IMR-90 (cell line): ENCODE data around the gene ARF6. TPM values are rescaled to one million over a fixed set of nuclear protein-coding genes. Genes with fewer than 3 reads are reported as not detected.
A peak's percentile ranks its signal among the peaks of the same experiment; 100 is the strongest.

Experiments
- ATAC-seq: fragments of 200-7000 bp; cut with Tn5 transposase; 2 replicates; pipeline ENCODE4 v1.9.1; 2020; ENCODE audit warnings: low read depth, mild to moderate bottlenecking, moderate library complexity
- BruUV-seq: library from RNA; stranded (reverse); fragments of 400-500 nt; replicated peaks from 2 replicates; lab custom pipeline; 2021; lab: Mats Ljungman, UMichigan
- CTCF ChIA-PET: fragments of 300-600 bp; formaldehyde crosslinking; extraction: SDS; loops from one replicate; lab custom pipeline; 2021; ENCODE audit warnings: antibody characterized with exemption; lab: Yijun Ruan, JAX
- POLR2A ChIA-PET: fragments of 300-600 bp; sonication (Branson Sonifier 250); formaldehyde crosslinking; loops from one replicate; lab custom pipeline; 2022; ENCODE audit warnings: antibody characterized with exemption; ENCODE audit not compliant: unreplicated experiment; lab: Charles Lee
- DNase-seq: peaks from one replicate; pipeline ENCODE4 v3.0.0; 2013
- H2AFZ ChIP-seq: replicated peaks from 2 replicates; pipeline ENCODE3; 2013; ENCODE audit warnings: low read length, mild to moderate bottlenecking; ENCODE audit not compliant: poor library complexity
- H2AK5ac ChIP-seq: 2 replicates; pipeline ENCODE4 v1.6.1; 2013; ENCODE audit warnings: low read depth, low read length, inconsistent platforms
- H2AK9ac ChIP-seq: replicated peaks from 2 replicates; pipeline ENCODE3; 2013; ENCODE audit warnings: mild to moderate bottlenecking, low read depth, low read length, moderate library complexity; ENCODE audit not compliant: poor library complexity
- H2BK120ac ChIP-seq: 2 replicates; pipeline ENCODE4 v1.6.1; 2013; ENCODE audit warnings: low read depth, low read length, inconsistent platforms
- H2BK15ac ChIP-seq: 3 replicates; pipeline ENCODE4 v1.6.1; 2013; ENCODE audit warnings: low read depth, low read length, inconsistent platforms
- H2BK20ac ChIP-seq: 2 replicates; pipeline ENCODE4 v1.6.1; 2013; ENCODE audit warnings: low read depth, mild to moderate bottlenecking, inconsistent platforms, low read length, moderate library complexity
- H2BK5ac ChIP-seq: 2 replicates; pipeline ENCODE4 v1.6.1; 2013; ENCODE audit warnings: mild to moderate bottlenecking, low read depth, low read length, inconsistent platforms; ENCODE audit not compliant: poor library complexity, severe bottlenecking
- H3K14ac ChIP-seq: replicated peaks from 2 replicates; pipeline ENCODE4 v1.6.1; 2013; ENCODE audit warnings: low read depth, low read length, inconsistent platforms
- H3K18ac ChIP-seq: 2 replicates; pipeline ENCODE4 v1.6.1; 2013; ENCODE audit warnings: low read depth, low read length, control low read depth
- H3K23ac ChIP-seq: 2 replicates; pipeline ENCODE4 v1.6.1; 2013; ENCODE audit warnings: low read depth, low read length, inconsistent platforms
- H3K27ac ChIP-seq: 2 replicates; pipeline ENCODE4 v1.5.1; 2013; ENCODE audit warnings: mild to moderate bottlenecking, control low read depth, low read length; ENCODE audit not compliant: insufficient read depth
- H3K27me3 ChIP-seq: 2 replicates; pipeline ENCODE4 v1.6.1; 2013; ENCODE audit warnings: low read length; ENCODE audit not compliant: control insufficient read depth, insufficient read depth
- H3K36me3 ChIP-seq: 2 replicates; pipeline ENCODE4 v1.6.1; 2013; ENCODE audit warnings: low read length, mixed read lengths; ENCODE audit not compliant: control insufficient read depth, insufficient read depth
- H3K4ac ChIP-seq: 2 replicates; pipeline ENCODE4 v1.6.1; 2013; ENCODE audit warnings: low read depth, low read length, inconsistent platforms
- H3K4me1 ChIP-seq: 2 replicates; pipeline ENCODE4 v1.6.1; 2013; ENCODE audit warnings: low read length, mixed read lengths; ENCODE audit not compliant: control insufficient read depth, insufficient read depth
- H3K4me2 ChIP-seq: 2 replicates; pipeline ENCODE4 v1.6.1; 2013; ENCODE audit warnings: low read depth, mild to moderate bottlenecking, control low read depth, low read length, moderate library complexity
- H3K4me3 ChIP-seq: 2 replicates; pipeline ENCODE4 v1.5.1; 2013; ENCODE audit warnings: low read depth, mild to moderate bottlenecking, control low read depth, low read length, moderate library complexity; ENCODE audit not compliant: insufficient read depth
- H3K56ac ChIP-seq: 2 replicates; pipeline ENCODE4 v1.6.1; 2013; ENCODE audit warnings: low read length, inconsistent platforms; ENCODE audit not compliant: insufficient read depth; ENCODE audit errors: extremely low read depth
- H3K79me1 ChIP-seq, 2 experiments: 2 replicates each; pipeline ENCODE4 v1.6.1; 2013; ENCODE audit warnings: low read length in 2 of 2, inconsistent platforms in 1 of 2, low read depth in 1 of 2
- H3K9ac ChIP-seq: 2 replicates; pipeline ENCODE4 v1.6.1; 2013; ENCODE audit warnings: low read depth, low read length, control low read depth
- H3K9me1 ChIP-seq: 2 replicates; pipeline ENCODE4 v1.6.1; 2013; ENCODE audit warnings: low read length, inconsistent platforms; ENCODE audit not compliant: insufficient read depth
- H3K9me3 ChIP-seq: 2 replicates; pipeline ENCODE4 v1.6.1; 2013; ENCODE audit warnings: low read length; ENCODE audit not compliant: control insufficient read depth, insufficient read depth
- H4K20me1 ChIP-seq: 2 replicates; pipeline ENCODE4 v1.6.1; 2013; ENCODE audit warnings: low read length, inconsistent platforms; ENCODE audit not compliant: insufficient read depth
- H4K5ac ChIP-seq: 2 replicates; pipeline ENCODE4 v1.6.1; 2013; ENCODE audit warnings: mild to moderate bottlenecking, low read depth, low read length, control low read depth
- H4K8ac ChIP-seq, 2 experiments: 2 replicates each; pipeline ENCODE4 v1.6.1; 2013; ENCODE audit warnings: low read depth in 2 of 2, low read length in 2 of 2, control low read depth in 1 of 2, inconsistent platforms in 1 of 2
- H4K91ac ChIP-seq: 2 replicates; pipeline ENCODE4 v1.6.1; 2013; ENCODE audit warnings: low read depth, low read length, inconsistent platforms; ENCODE audit not compliant: insufficient read depth
- BHLHE40 ChIP-seq: fragments of 150-350 bp; IDR thresholded peaks from 2 replicates; pipeline ENCODE4 v1.6.1; 2016; ENCODE audit warnings: mild to moderate bottlenecking, low read depth, low read length
- CEBPB ChIP-seq: IDR thresholded peaks from 2 replicates; pipeline ENCODE4 v1.6.1; 2012; ENCODE audit warnings: low read depth, low read length, improper control_type of control experiment
- CHD1 ChIP-seq: IDR thresholded peaks from 2 replicates; pipeline ENCODE4 v1.6.1; 2012; ENCODE audit warnings: low read depth, low read length, improper control_type of control experiment
- MAZ ChIP-seq: IDR thresholded peaks from 2 replicates; pipeline ENCODE4 v1.6.1; 2012; ENCODE audit warnings: low read depth, mild to moderate bottlenecking, low read length, improper control_type of control experiment, moderate library complexity, borderline replicate concordance
- POLR2A ChIP-seq: IDR thresholded peaks from 2 replicates; pipeline ENCODE4 v1.6.1; 2012; ENCODE audit warnings: mild to moderate bottlenecking, low read depth, low read length
- RAD21 ChIP-seq: IDR thresholded peaks from 2 replicates; pipeline ENCODE4 v1.6.1; 2012; ENCODE audit warnings: low read length, improper control_type of control experiment
- RCOR1 ChIP-seq: IDR thresholded peaks from 2 replicates; pipeline ENCODE4 v1.6.1; 2012; ENCODE audit warnings: mild to moderate bottlenecking, low read length, improper control_type of control experiment; ENCODE audit not compliant: insufficient replicate concordance
- SMC3 ChIP-seq: fragments of 150-350 bp; IDR thresholded peaks from 2 replicates; pipeline ENCODE4 v1.6.1; 2016; ENCODE audit warnings: low read depth, mild to moderate bottlenecking, antibody characterized with exemption, low read length, moderate library complexity
- WGBS, 2 experiments: methylation state at CpG; one replicate each; pipeline versions ENCODE4 v1.1.5 to v1.1.7; 2013; ENCODE audit warnings: missing lambda C conversion rate in 2 of 2; ENCODE audit not compliant: insufficient read length in 1 of 2; ENCODE audit errors: extremely low coverage in 2 of 2; 5-methylcytosine and 5-hydroxymethylcytosine counted together
- dilution Hi-C: fragments of 300-500 bp; cut with HindIII; formaldehyde crosslinking; loops from one replicate; pipeline ENCODE4 v1.14.3; 2018; ENCODE audit warnings: low sequenced_read_pairs; ENCODE audit not compliant: unreplicated experiment
- in situ Hi-C: fragments of 300-500 bp; cut with MboI; formaldehyde crosslinking; loops from 3 replicates; pipeline ENCODE4 v1.14.3; 2019; ENCODE audit warnings: low sequenced_read_pairs, inconsistent platforms, mixed read lengths
- intact Hi-C: fragments of 100-400 bp; cut with micrococcal nuclease; formaldehyde crosslinking; loops from 2 replicates; pipeline ENCODE4 v1.10.0; 2022
- polyA plus RNA-seq, 3 experiments: library from polyadenylated mRNA; depleted of rRNA; stranded (reverse); fragments of >200 nt; gene quantifications; 2 replicates each; pipeline ENCODE4 v1.2.3, GENCODE V29; 2012; ENCODE audit warnings: low replicate concordance in 1 of 3
- total RNA-seq: library from RNA; depleted of rRNA; stranded (reverse); fragments of >200 nt; gene quantifications from 2 replicates; pipeline ENCODE4 v1.2.3, GENCODE V29; 2012
- TF ChIP-seq, protein P1 (sequence below): conservative IDR thresholded peaks from 2 replicates; pipeline ENCODE4 v1.5.1; 2012; ENCODE audit warnings: mild to moderate bottlenecking, low read depth, low read length, improper control_type of control experiment

Gene ARF6
- total and polyA plus RNA-seq, 2 of the 4 experiments (the other 2 are of a cell fraction) = 32.1 to 40.1 TPM

DNA sequence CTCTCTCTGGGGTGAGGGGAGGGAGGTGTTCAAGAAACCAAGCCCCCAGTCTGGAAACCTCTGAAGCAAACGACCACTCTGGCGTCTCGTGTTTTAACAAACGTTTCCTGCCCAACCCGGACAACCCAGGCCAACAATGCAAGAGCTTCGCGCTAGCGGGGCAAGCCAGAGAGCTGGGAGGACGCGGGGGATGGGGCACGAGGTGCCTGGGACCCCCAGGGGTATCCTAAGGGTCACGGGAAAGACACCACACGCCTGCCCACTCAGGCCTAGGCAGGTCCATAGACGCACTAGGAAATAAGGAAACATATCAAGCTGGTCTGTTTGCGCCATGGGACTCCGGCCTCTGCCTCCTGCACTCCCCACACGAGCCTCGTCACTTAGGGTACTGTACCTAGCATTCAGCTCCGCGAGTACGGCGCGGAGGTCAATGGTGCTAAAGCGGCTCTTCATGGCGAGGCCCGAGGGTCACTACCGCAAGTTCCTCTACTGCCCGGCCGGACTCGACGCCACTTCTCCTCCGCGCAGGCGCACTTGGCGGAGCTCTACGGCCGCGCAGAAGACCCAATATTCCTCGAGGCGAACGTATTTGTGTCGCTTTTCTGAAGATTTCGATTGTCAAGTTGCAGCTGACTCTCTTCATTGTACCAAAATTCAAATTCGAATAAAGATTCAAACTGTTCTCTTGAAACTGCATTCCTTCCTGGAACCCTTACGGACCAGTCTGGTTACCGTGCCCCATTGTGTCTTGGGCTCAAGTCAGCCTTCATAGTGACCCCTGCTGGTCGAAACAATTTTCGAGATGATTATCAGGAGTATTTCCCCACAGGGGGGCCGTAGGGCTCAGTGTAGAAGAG is 40.4 kb upstream of the ARF6 start, which contains the start of gene NEMF:
NEMF (minus strand) TSS at position 488 of the 857 bp plus-strand sequence; CDS start at position 453, 35 bp downstream.
- Histone ChIP-seq H3K56ac (peak within 1 kb of the TSS; percentile 94), H4K5ac (peak within 1 kb of the TSS; percentile 96), H3K9ac (peak within 1 kb of the TSS; percentile 99), H3K36me3 (peaks cover 7% of the 10 kb centered on the region), H4K8ac (peak within 1 kb of the TSS; percentile 80 to 99), H2AK5ac (peak within 1 kb of the TSS; percentile 96), H3K27ac (peak within 1 kb of the TSS; percentile 97), H2BK120ac (peak within 1 kb of the TSS; percentile 95), H2AK9ac (peak within 1 kb of the TSS; percentile 47), H3K27me3 (no peaks in the 10 kb centered on the region), H3K4me3 (peak within 1 kb of the TSS; percentile 89), H4K91ac (peak within 1 kb of the TSS; percentile 93), H2BK20ac (peak within 1 kb of the TSS; percentile 95), H3K79me1 (peaks cover 7 to 22% of the 10 kb centered on the region in 2 experiments), H3K4me2 (peak within 1 kb of the TSS; percentile 94), H3K18ac (peak within 1 kb of the TSS; percentile 85), H3K4ac (peak within 1 kb of the TSS; percentile 96), H4K20me1 (no peaks in the 10 kb centered on the region; the same call in 1 of the 2 replicates), H2AFZ (peak within 1 kb of the TSS; percentile 92), H3K4me1 (no peaks in the 10 kb centered on the region), H3K23ac (peak within 1 kb of the TSS; percentile 95), H3K9me1 (no peaks in the 10 kb centered on the region), H2BK15ac (peak within 1 kb of the TSS; percentile 97), H3K9me3 (no peaks in the 10 kb centered on the region), H2BK5ac (peak within 1 kb of the TSS; percentile 89), H3K14ac (peak within 1 kb of the TSS; percentile 98)
- ATAC-seq (peak; percentile 86), DNase-seq (peak; percentile 83)
- dilution Hi-C loops (loop anchor here (25.0 kb wide), 1 partner anchor 135 kb away; no protein-coding TSS in a partner anchor), in situ Hi-C loops (no loop called here), intact Hi-C loops (loop anchor here (5.0 kb wide), 1 partner anchor 220 kb away; no protein-coding TSS in a partner anchor)
- TF ChIP-seq RAD21 (peak; percentile 32), RCOR1 (no peak), CHD1 (no peak), MAZ (peak; percentile 11; the same call in 1 of the 2 replicates), SMC3 (0 out of 2 replicates have a peak, but pooled peaks have one; percentile 20), POLR2A (peak; percentile 69; the same call in 1 of the 2 replicates), CEBPB (peak; percentile 64; the same call in 1 of the 2 replicates), BHLHE40 (0 out of 2 replicates have a peak, but pooled peaks have one; percentile 2)
- TF ChIP-seq, protein P1, sequence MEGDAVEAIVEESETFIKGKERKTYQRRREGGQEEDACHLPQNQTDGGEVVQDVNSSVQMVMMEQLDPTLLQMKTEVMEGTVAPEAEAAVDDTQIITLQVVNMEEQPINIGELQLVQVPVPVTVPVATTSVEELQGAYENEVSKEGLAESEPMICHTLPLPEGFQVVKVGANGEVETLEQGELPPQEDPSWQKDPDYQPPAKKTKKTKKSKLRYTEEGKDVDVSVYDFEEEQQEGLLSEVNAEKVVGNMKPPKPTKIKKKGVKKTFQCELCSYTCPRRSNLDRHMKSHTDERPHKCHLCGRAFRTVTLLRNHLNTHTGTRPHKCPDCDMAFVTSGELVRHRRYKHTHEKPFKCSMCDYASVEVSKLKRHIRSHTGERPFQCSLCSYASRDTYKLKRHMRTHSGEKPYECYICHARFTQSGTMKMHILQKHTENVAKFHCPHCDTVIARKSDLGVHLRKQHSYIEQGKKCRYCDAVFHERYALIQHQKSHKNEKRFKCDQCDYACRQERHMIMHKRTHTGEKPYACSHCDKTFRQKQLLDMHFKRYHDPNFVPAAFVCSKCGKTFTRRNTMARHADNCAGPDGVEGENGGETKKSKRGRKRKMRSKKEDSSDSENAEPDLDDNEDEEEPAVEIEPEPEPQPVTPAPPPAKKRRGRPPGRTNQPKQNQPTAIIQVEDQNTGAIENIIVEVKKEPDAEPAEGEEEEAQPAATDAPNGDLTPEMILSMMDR = peak; percentile 75
- WGBS, 2 experiments = 2% methylated on average over 40 of the region's 49 CpGs; no CpG with 5 or more reads in 1 of the 2 experiments
- ChIA-PET CTCF (interaction anchor here (0.5 to 3.2 kb wide), 10 partner anchors 9 to 676 kb away, joined by 3 to 41 read pairs (median 4); no protein-coding TSS in a partner anchor), POLR2A (interaction anchor here (0.5 to 0.6 kb wide), 2 partner anchors 151 to 308 kb away, joined by 4 to 6 read pairs; no protein-coding TSS in a partner anchor)
- no TSS peak for BruUV-seq
